Vagina (tissue), 2 donors: Measurements from ENCODE around the gene ASAP3. TPM values are rescaled to one million over a fixed set of nuclear protein-coding genes. Genes with fewer than 3 reads are reported as not detected.

Source experiments
- DNase-seq, 2 donors: peaks; one replicate each; pipeline ENCODE4 v3.0.0-alpha.2; 2017; ENCODE audit errors: extremely low spot score in 2 of 2
- H3K27ac ChIP-seq: fragments of 200-600 bp; sonication (generic); one replicate; pipeline ENCODE4 v1.5.1; 2019
- H3K27me3 ChIP-seq: fragments of 200-600 bp; sonication (generic); one replicate; pipeline ENCODE4 v1.5.1; 2019
- H3K36me3 ChIP-seq, 2 donors: fragments of 200-600 bp; sonication (generic); one replicate each; pipeline ENCODE4 v1.5.1; 2017 to 2019
- H3K4me1 ChIP-seq: fragments of 200-600 bp; sonication (generic); one replicate; pipeline ENCODE4 v1.5.1; 2019
- H3K4me3 ChIP-seq, 2 donors: fragments of 200-600 bp; sonication (generic); 1 replicate in 1 of 2; 2 replicates in 1 of 2; pipeline ENCODE4 v1.5.1; 2016 to 2019
- H3K9me3 ChIP-seq: fragments of 200-600 bp; sonication (generic); one replicate; pipeline ENCODE4 v1.5.1; 2019
- POLR2A ChIP-seq, 2 donors: fragments of 450-650 bp; IDR thresholded peaks; one replicate each; pipeline ENCODE4 v1.6.1; 2017; ENCODE audit warnings: antibody characterized with exemption in 2 of 2, mild to moderate bottlenecking in 2 of 2, moderate library complexity in 2 of 2
- POLR2AphosphoS5 ChIP-seq, 2 donors: sonication (generic); formaldehyde crosslinking; IDR thresholded peaks; one replicate each; pipeline ENCODE4 v1.9.0; 2017; ENCODE audit warnings: antibody characterized with exemption in 2 of 2, mild to moderate bottlenecking in 2 of 2, low read depth in 1 of 2; ENCODE audit not compliant: insufficient read depth in 1 of 2
- intact Hi-C: fragments of 100-400 bp; cut with DNase I; formaldehyde crosslinking; loops from one replicate; pipeline ENCODE4 v1.15.1; 2023
- total RNA-seq: library from RNA; depleted of rRNA; stranded (reverse); fragments of >200 nt; gene quantifications from one replicate; pipeline ENCODE4 v1.2.3, GENCODE V29; 2016
- TF ChIP-seq, protein P1 (sequence below), 3 experiments: fragments of 450-650 bp in 2 of 3; fragments of 200-600 bp in 1 of 3; sonication (generic) in 1 of 3; IDR thresholded peaks; one replicate each; pipeline ENCODE4 v1.5.1; 2017 to 2019; ENCODE audit warnings: antibody characterized with exemption in 3 of 3, mild to moderate bottlenecking in 2 of 3, moderate library complexity in 2 of 3

ASAP3 gene
- total RNA-seq, 1 donor from 2014 or later, result 79.1 TPM

- Histone ChIP-seq H3K4me3 (no peak overlapping the region), H3K27ac (no peak overlapping the region), H3K9me3 (no peaks in the 10 kb centered on the region), H3K36me3 (peaks cover 0 to 44% of the 10 kb centered on the region in 2 donors), H3K27me3 (no peaks in the 10 kb centered on the region), H3K4me1 (no peaks in the 10 kb centered on the region)
- TF ChIP-seq, protein P1, sequence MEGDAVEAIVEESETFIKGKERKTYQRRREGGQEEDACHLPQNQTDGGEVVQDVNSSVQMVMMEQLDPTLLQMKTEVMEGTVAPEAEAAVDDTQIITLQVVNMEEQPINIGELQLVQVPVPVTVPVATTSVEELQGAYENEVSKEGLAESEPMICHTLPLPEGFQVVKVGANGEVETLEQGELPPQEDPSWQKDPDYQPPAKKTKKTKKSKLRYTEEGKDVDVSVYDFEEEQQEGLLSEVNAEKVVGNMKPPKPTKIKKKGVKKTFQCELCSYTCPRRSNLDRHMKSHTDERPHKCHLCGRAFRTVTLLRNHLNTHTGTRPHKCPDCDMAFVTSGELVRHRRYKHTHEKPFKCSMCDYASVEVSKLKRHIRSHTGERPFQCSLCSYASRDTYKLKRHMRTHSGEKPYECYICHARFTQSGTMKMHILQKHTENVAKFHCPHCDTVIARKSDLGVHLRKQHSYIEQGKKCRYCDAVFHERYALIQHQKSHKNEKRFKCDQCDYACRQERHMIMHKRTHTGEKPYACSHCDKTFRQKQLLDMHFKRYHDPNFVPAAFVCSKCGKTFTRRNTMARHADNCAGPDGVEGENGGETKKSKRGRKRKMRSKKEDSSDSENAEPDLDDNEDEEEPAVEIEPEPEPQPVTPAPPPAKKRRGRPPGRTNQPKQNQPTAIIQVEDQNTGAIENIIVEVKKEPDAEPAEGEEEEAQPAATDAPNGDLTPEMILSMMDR (IDR thresholded peaks at IDR 0.05), result no peak
- TF ChIP-seq POLR2AphosphoS5 (IDR thresholded peaks at IDR 0.05; ENCODE audit: insufficient read depth in 1 of 2, low read depth in 1 of 2), result no peak
- TF ChIP-seq POLR2A (IDR thresholded peaks at IDR 0.05), result no peak
- intact Hi-C loops, result no loop called here
- no peak for DNase-seq
Observed at GRCh38 chr1:23436520-23437354, 47.2 kb downstream of the ASAP3 start.

DNA sequence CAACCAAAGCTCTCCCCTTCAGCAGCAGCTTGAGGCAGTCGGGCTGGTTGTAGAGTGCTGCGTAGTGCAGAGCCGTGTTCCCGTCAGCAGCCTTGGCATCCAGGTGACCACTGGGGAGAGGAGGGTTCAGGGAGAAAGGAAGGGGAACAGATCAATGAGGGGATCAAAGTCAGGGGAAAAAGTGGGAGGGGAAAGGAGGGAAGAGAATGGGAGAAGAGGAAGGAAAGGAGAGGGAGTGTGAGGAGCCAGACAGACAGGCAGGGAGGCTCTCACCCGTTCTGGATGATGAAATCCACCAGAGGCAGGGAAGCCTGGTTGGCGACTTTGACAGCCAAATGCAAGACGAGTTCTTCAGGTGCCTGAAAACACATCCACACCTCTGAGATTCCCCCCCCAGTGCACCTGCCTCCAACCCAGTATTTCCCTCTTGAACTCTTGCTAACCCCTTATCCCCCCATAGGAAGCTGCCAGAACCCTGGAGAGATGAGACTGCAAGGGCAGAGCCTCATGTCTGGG is 49.7 kb downstream of the ASAP3 start:
- no peak for DNase-seq
- Histone ChIP-seq H3K4me1 (no peaks in the 10 kb centered on the region), H3K27ac (no peak overlapping the region), H3K27me3 (no peaks in the 10 kb centered on the region), H3K36me3 (peaks cover 0 to 51% of the 10 kb centered on the region in 2 donors), H3K4me3 (no peak overlapping the region), H3K9me3 (no peaks in the 10 kb centered on the region)
- TF ChIP-seq POLR2AphosphoS5 (IDR thresholded peaks at IDR 0.05; ENCODE audit: insufficient read depth in 1 of 2, low read depth in 1 of 2), result no peak
- TF ChIP-seq POLR2A (IDR thresholded peaks at IDR 0.05), result no peak
- TF ChIP-seq, protein P1 (IDR thresholded peaks at IDR 0.05), result no peak
- intact Hi-C loops, result no loop called here

DNA sequence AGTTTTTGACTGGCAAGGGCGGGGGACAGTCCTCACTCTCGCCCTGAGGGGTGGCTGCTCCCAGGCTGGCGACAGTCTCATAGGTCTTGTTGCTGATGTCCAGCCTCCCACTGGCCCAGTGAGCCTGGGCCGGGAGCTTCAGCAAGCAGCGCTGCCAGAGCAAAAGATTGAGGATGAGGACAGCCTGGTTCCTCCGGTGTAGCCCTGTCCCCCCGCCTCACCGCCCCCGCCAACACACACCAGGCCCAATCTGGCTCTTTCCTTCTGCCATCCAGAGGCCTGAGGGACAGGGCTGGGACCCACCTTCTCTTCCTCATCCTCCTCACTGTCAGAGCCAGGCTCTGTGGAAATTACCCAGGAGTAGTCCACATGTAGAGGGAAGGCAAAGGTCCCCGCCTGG is 50.9 kb downstream of the ASAP3 start:
- intact Hi-C loops, result no loop called here
- Histone ChIP-seq H3K9me3 (no peaks in the 10 kb centered on the region), H3K27ac (no peak overlapping the region), H3K4me1 (no peaks in the 10 kb centered on the region), H3K36me3 (peaks cover 0 to 62% of the 10 kb centered on the region in 2 donors), H3K4me3 (no peak overlapping the region), H3K27me3 (no peaks in the 10 kb centered on the region)
- no peak for DNase-seq
- no peak for TF ChIP-seq POLR2A (IDR thresholded peaks at IDR 0.05)
- no peak for TF ChIP-seq POLR2AphosphoS5 (IDR thresholded peaks at IDR 0.05; ENCODE audit: insufficient read depth in 1 of 2, low read depth in 1 of 2)
- TF ChIP-seq, protein P1 (IDR thresholded peaks at IDR 0.05), result no peak

GRCh38 chr1:23431431-23431830 is 52.5 kb downstream of the ASAP3 start:
- no peak overlapping the region for H3K27ac ChIP-seq
- H3K27me3 ChIP-seq, result no peaks in the 10 kb centered on the region
- no peaks in the 10 kb centered on the region for H3K9me3 ChIP-seq
- DNase-seq, result no peak
- H3K36me3 ChIP-seq, result peaks cover 0 to 65% of the 10 kb centered on the region in 2 donors
- no peak overlapping the region for H3K4me3 ChIP-seq
- H3K4me1 ChIP-seq, result no peaks in the 10 kb centered on the region
- TF ChIP-seq, protein P1 (IDR thresholded peaks at IDR 0.05), result no peak
- TF ChIP-seq POLR2AphosphoS5 (IDR thresholded peaks at IDR 0.05; ENCODE audit: insufficient read depth in 1 of 2, low read depth in 1 of 2) (no peak), POLR2A (IDR thresholded peaks at IDR 0.05) (no peak)
- intact Hi-C loops, result no loop called here

DNA sequence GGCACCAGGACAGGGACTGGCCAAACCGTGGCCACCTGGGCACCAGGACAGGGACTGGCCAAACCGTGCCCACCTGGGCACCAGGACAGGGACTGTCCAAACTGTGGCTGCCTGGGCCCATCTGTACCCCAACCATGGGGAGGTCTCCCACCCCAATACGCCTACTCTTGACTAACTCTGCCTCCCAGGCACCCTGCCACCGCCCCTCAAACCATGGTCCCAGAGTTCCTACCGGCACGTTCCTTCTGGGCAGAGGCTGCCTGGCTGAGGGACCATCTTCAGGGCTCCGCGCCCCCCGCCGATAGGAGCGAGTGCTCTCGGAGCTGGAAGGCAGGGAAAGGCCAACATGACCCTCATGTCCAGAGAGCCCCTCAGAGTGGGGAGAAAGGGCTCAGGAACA is 53.2 kb downstream of the ASAP3 start:
- H3K36me3 ChIP-seq, result peaks cover 0 to 65% of the 10 kb centered on the region in 2 donors

More for the DNA sequence above, 53.2 kb downstream of the ASAP3 start:
- intact Hi-C loops, result no loop called here
- no peak for DNase-seq
- H3K27ac ChIP-seq, result no peak overlapping the region
- no peaks in the 10 kb centered on the region for H3K4me1 ChIP-seq
- no peak overlapping the region for H3K4me3 ChIP-seq
- H3K9me3 ChIP-seq, result no peaks in the 10 kb centered on the region
- TF ChIP-seq, protein P1 (IDR thresholded peaks at IDR 0.05), result no peak
- TF ChIP-seq POLR2A (IDR thresholded peaks at IDR 0.05) (no peak), POLR2AphosphoS5 (IDR thresholded peaks at IDR 0.05; ENCODE audit: insufficient read depth in 1 of 2, low read depth in 1 of 2) (no peak)
- no peaks in the 10 kb centered on the region for H3K27me3 ChIP-seq
